ES-I3 (cell line): ENCODE results near the gene SMIM26.
"Not testable (repeated sequence)": the region's sequence is repeated elsewhere in the genome, so short reads cannot be mapped to it uniquely, and the experiment has no call there.

Source experiments
- H3K36me3 ChIP-seq: 2 replicates; pipeline ENCODE4 v1.6.1; 2013; ENCODE audit warnings: mild to moderate bottlenecking, low read length, control low read depth, moderate library complexity; ENCODE audit not compliant: insufficient read depth
- H3K4me1 ChIP-seq: 2 replicates; pipeline ENCODE4 v1.6.1; 2013; ENCODE audit warnings: mild to moderate bottlenecking, control low read depth, low read length; ENCODE audit not compliant: insufficient read depth
- H3K9ac ChIP-seq: 2 replicates; pipeline ENCODE4 v1.6.1; 2013; ENCODE audit warnings: low read depth, mild to moderate bottlenecking, low read length, moderate library complexity
- H3K9me3 ChIP-seq: 2 replicates; pipeline ENCODE4 v1.6.1; 2013; ENCODE audit warnings: mild to moderate bottlenecking, low read length, moderate library complexity; ENCODE audit not compliant: control insufficient read depth, insufficient read depth

The SMIM26 gene, protein sequence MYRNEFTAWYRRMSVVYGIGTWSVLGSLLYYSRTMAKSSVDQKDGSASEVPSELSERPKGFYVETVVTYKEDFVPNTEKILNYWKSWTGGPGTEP

DNA sequence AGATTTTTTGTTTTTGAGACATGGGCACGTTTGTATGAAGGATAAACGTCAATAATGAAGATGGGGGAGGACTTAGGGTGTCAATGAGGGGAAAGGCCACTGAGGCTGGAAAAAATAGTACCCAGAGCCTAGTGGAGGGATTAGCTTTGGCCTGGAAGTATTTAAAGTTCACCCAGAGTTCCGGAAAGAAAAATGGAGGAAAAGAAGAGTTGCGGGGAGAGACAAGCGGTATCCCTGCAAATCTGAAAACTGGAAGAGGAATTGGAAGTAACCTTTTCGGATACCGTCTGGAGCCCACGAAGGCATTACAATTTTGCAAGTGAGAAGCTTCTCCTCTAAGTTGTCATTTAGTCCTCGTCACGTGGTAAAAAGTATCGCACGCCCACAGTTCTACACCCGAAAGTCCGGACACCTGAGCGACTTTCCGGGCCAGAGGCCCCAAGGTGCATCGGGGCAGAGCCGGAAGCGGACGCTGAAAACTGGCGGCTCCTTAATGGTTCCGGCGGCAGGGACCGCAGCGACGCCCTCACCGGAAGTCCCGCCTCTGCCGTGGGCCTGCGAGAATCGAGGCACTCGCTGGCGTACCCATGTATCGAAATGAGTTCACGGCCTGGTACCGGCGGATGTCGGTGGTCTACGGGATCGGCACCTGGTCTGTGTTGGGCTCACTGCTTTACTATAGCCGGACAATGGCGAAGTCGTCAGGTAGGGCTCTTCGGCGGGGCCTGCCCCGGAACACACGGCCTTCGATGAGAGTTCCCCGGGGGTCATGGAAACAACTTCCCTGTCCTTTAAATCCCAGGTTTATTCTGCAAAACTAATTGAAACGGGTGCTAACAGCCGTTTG, at the start of gene SMIM26:
TSS of gene SMIM26 (plus strand) at position 541 of the 847 bp plus-strand sequence. CDS start at position 588, 47 bp downstream.
- Histone ChIP-seq H3K9ac (peak within 1 kb of the TSS; percentile 78), H3K4me1 (no peaks in the 10 kb centered on the region), H3K9me3 (no peaks in the 10 kb centered on the region; the same call in 1 of the 2 replicates), H3K36me3 (peaks cover 6% of the 10 kb centered on the region; the same call in 1 of the 2 replicates)

DNA sequence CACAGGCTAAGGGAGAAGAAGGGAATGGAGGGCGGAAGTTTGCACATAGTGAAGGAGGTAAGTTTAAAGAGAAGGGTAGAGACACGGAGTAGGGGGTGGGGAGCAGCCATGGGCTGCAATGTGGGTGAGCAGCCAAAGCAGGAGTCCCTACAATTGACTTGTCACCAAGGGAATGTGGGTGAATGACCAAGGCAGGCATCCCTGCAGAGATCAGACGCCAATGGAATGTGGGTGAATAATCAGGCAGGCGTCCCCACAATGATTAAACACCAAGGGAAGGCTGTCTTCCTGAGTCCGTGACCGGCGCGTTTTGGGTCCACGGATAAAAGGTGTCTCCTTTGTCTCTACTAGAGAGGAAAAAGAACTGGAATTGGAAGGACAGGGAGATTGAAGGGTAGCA, 45.2 kb upstream of the SMIM26 start:
- not testable (repeated sequence) for H3K9ac ChIP-seq, H3K4me1 ChIP-seq
- H3K36me3 ChIP-seq: peaks cover 21% of the 10 kb centered on the region

DNA sequence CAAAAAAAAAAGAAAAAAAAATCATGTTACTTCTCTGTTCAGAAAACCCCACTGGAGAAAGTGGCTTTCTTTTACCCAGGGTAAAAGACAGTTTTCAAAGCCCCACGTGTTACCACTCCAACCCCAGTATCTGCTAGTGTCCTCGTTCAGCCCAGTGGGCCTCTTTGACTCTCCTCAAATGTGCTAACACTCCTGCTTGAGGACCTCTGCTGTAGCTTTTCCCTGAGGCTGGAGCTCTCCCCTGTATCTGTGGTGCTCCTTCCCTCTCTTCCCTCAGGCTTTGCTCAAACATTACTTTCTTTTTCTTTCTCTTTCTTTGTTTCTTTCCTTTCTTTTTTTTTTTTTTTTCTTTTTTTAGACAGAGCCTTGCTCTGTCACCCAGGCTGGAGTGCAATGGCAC, 44.2 kb upstream of the SMIM26 start:
- Histone ChIP-seq H3K36me3 (peaks cover 31% of the 10 kb centered on the region), H3K9me3 (no peaks in the 10 kb centered on the region), H3K9ac (no peak overlapping the region), H3K4me1 (no peaks in the 10 kb centered on the region)

More for the DNA sequence above, 45.2 kb upstream of the SMIM26 start:
- H3K9me3 ChIP-seq: not testable (repeated sequence)

DNA sequence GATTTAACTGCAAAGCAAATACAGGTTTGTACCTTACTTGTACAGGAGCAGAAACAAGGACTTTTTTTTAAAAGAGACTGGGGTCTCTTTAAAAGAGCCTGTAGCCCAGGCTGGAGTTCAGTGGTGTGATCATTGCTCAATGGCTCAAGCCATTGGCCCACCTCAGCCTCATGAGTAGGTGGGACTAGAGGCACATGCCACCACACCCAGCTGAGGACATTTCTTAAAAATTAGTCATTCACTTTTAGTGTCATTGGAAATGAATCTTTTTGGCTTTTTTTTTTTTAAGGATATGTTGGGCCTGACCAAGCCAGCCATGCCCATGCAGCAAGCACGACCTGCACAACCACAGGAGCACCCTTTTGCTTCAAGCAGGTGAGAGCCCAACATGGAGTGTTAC, 42.6 kb upstream of the SMIM26 start:
- Histone ChIP-seq H3K36me3 (peaks cover 35% of the 10 kb centered on the region), H3K9ac (no peak overlapping the region), H3K9me3 (no peaks in the 10 kb centered on the region), H3K4me1 (no peaks in the 10 kb centered on the region)

DNA sequence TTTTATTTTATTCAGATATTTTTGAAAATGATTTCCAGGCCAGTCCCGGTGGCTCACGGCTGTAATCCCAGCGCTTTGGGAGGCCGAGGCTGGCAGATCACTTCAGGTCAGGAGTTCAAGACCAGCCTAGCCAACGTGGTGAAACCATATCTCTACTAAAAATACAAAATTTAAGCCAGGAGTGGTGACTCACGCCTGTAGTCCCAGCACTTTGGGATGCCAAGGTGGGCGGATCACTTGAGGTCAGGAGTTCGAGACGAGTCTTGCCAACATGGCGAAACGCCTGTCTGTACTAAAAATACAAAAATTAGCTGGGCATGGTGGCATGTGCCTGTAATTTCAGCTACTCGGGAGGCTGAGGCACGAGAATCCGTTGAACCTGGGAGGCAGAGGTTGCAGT, 40.5 kb upstream of the SMIM26 start:
- H3K9ac ChIP-seq, H3K9me3 ChIP-seq, H3K4me1 ChIP-seq: not testable (repeated sequence)
- H3K36me3 ChIP-seq: peaks cover 48% of the 10 kb centered on the region

DNA sequence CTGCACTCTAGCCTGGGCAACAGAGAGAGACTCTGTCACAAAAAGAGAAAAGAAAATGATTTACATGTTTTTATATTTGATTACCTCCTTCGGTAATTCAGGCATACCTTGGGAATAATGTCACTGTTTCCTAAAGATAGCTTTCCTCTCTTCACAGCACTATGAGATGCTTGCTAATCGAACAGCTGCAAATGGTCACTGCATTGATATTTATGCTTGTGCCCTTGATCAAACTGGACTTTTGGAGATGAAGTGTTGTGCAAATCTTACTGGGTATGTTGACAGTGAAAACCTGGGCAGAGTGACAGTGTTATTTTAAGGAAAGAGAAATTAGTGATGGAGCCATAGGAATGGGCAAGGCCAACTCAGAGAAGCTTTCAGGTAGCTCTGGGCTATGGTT, 39.9 kb upstream of the SMIM26 start:
- H3K9ac ChIP-seq: no peak overlapping the region
- peaks cover 50% of the 10 kb centered on the region for H3K36me3 ChIP-seq
- no peaks in the 10 kb centered on the region for H3K9me3 ChIP-seq
- no peaks in the 10 kb centered on the region for H3K4me1 ChIP-seq

DNA sequence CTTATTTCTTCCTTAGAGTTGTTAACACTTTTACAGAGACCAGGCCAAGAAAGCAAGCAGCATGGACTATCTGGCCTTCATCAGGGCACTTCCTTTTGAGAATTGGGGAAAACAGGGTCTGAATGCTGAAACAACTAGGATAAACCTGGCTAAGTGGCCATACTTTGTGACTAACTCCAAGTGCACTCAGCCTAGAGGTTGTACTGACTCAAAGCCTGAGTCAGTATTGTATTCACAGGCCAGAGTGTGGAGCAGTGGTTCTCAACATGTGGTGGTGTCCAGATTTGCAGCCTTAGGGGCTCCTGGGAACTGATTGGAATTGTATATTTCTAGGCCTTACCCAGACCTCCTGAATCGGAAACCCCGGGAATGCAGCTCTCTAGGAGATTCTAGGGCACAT, 39.4 kb upstream of the SMIM26 start:
- Histone ChIP-seq H3K9ac (no peak overlapping the region), H3K9me3 (no peaks in the 10 kb centered on the region), H3K4me1 (no peaks in the 10 kb centered on the region), H3K36me3 (peaks cover 54% of the 10 kb centered on the region)

DNA sequence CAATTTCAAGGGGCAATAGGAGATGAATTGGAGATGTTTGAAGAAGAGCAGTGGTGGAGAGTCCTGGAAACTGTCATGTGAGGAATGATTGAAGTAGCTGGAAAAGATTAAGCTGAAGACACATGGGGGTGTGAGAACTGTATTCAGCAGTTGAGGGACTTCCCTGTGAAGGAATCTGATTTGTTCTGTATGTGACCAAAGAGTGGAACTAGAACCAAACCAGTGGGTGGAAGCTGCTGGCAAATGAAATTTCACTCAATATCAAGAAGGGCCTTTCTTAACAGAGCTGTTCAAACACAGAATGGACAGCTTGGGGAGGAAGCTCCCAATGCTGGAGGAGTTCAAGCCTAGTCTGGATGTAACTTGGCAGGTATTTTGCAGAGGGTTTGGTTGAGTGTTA, 38.2 kb upstream of the SMIM26 start:
- no peak overlapping the region for H3K9ac ChIP-seq
- no peaks in the 10 kb centered on the region for H3K4me1 ChIP-seq
- H3K9me3 ChIP-seq: no peaks in the 10 kb centered on the region
- peaks cover 56% of the 10 kb centered on the region for H3K36me3 ChIP-seq

DNA sequence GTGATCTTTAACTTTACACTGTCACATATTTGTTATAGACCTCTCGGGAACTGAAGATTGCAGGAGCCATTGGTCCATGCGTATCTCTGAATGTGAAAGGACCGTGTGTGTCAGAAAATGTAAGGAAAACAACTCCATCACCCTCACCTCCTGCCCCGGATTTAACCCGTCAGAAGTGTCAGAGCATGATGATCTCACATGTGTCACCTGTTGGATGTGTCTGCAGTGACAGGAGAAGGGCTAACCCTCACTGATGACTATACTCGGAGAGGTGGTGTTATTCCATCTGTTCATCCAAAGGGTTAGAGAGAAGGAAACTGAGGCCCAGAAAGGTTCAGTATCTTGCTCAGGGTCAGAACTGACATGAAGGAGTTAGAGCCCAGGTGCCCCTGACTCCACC, 34.6 kb upstream of the SMIM26 start:
- Histone ChIP-seq H3K36me3 (peaks cover 40% of the 10 kb centered on the region), H3K4me1 (no peaks in the 10 kb centered on the region), H3K9ac (no peak overlapping the region), H3K9me3 (no peaks in the 10 kb centered on the region)

DNA sequence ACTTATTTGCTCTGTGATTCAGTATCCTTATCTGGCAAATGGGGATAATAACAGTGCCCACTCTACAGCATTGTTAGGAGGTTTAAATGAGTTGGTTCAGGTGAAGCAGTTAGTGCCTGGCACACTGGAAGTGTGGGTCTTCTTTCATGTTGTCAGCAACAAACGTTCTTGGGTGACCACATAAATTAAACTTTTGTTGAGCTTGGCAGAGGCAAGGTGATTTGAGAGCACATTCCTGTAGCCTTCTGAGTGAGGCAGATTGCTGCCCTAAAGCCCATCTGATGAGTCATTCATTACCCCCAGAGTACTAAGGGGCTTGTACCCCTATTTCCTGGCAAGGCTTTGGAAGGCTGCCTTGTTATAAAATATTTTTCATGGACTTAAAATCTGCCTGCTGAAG, 33.7 kb upstream of the SMIM26 start:
- Histone ChIP-seq H3K4me1 (no peaks in the 10 kb centered on the region), H3K9me3 (no peaks in the 10 kb centered on the region), H3K36me3 (peaks cover 31% of the 10 kb centered on the region), H3K9ac (no peak overlapping the region)

DNA sequence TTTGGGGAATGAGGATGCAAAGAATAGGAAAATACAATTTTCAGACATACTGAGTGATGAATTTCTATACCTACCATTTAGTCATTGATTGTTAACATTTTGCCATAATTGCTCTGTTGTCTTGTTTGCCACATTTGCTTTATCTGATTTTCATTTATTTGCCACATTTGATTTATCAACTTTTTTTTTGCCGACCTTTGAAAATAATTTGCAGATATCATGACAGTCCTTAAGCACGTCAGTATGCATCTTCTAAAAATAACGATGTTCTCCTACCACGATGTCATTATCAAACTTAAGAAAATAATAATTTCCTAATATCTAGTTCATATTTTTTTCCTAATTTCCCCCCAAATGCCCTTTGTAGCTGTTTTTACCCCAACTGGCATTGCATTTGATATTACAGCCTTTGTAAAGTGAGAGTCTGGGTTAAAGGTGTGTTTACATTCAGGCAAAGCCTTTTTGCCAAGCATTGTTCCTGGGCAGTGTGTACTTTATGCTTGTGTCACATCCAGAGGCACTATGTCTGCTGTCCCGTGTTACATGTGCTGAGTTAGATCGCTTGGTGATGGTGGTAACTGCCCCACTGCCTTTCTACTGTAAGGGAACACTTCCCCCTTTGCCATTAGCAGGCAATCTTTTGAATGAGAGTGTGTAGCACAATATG, 33.1 kb upstream of the SMIM26 start:
- H3K9me3 ChIP-seq: no peaks in the 10 kb centered on the region
- peaks cover 31% of the 10 kb centered on the region for H3K36me3 ChIP-seq
- no peaks in the 10 kb centered on the region for H3K4me1 ChIP-seq
- H3K9ac ChIP-seq: no peak overlapping the region

DNA sequence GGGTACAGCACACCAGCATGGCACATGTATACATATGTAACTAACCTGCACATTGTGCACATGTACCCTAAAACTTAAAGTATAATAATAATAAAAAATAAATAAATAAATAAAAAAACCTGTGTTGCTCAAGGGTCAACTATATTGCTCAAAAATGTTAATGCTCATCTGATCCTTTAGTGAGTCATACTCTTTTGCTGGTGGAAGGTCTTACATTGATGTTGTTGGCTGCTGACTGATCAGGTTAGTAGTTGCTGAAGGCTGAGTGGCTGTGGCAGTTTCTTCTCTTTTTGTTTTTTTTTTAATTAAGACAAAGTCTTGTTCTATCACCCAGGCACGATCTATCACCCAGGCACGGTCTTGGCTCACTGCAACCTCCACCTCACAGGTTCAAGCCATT, 29.6 kb upstream of the SMIM26 start:
- no peaks in the 10 kb centered on the region for H3K9me3 ChIP-seq
- peaks cover 23% of the 10 kb centered on the region for H3K36me3 ChIP-seq
- H3K9ac ChIP-seq: no peak overlapping the region
- H3K4me1 ChIP-seq: no peaks in the 10 kb centered on the region

DNA sequence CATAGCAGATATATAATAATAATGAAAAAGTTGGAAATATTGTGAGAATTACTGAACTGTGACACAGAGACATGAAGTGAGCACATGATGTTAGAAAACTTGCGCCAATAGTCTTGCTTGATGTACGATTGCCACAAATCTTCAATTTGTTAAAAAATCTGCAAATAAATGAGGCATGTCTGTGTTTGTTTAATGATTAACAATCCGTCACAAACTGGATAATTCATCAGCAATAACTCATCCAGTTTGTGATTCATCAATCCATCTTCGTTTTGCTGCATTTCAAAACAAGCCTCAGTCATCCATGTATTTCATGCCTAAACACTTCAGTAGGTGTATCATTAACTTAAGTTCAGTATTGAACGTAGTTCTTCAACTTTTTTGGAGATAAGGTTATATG, 25.5 kb upstream of the SMIM26 start:
- Histone ChIP-seq H3K36me3 (peaks cover 19% of the 10 kb centered on the region), H3K9ac (no peak overlapping the region), H3K4me1 (no peaks in the 10 kb centered on the region), H3K9me3 (no peaks in the 10 kb centered on the region)

DNA sequence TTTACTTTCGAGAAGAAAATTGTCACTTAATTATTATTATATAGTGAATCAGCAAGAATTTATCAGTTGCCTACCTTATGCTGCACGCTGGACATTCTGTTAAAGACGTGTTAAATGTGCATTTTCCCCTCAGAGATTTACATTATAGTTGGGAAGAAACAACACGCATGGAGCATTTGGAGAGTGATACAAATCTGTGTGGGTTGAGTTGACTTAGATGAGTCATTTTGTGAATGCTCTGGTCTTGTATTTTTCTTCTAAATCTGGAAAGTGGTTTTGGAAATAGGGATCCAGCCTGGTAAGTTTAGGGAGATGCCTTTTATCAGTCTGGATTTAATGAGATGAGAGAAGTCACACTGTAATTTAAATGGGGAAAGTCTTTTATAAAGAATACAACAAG, 24.0 kb upstream of the SMIM26 start:
- no peaks in the 10 kb centered on the region for H3K4me1 ChIP-seq
- H3K9ac ChIP-seq: no peak overlapping the region
- H3K9me3 ChIP-seq: no peaks in the 10 kb centered on the region
- peaks cover 20% of the 10 kb centered on the region for H3K36me3 ChIP-seq

DNA sequence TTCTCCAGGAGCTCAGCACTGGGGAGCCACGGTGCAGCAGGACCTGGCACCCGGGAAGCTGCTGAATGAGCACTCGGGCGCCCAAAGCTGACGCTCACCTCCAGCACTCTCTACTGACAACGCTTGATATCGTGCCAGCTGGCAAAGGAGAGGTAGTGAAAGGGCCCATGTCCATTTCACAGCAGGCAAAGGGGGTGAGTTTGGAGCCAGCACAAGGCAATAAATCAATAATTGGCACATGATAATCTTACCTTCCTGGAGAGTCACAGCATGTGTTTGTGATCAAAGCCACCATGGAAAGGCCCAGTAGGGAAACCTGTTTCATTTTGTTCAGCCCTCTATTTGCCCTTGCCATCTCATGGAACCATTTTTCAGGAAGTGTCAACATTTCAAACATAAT, 23.3 kb upstream of the SMIM26 start:
- Histone ChIP-seq H3K4me1 (no peaks in the 10 kb centered on the region), H3K36me3 (peaks cover 21% of the 10 kb centered on the region), H3K9ac (no peak overlapping the region), H3K9me3 (no peaks in the 10 kb centered on the region)
